CD4-positive, alpha-beta T cell treated with Interleukin-21 for 1 hour (primary cell): ENCODE data around the gene PLEKHF1.
A peak's percentile ranks its signal among the peaks of the same experiment; 100 is the strongest.

ENCODE experiments used
- DNase-seq: peaks from one replicate; pipeline ENCODE4 v3.0.0-alpha.2; 2020

PLEKHF1 gene

DNA sequence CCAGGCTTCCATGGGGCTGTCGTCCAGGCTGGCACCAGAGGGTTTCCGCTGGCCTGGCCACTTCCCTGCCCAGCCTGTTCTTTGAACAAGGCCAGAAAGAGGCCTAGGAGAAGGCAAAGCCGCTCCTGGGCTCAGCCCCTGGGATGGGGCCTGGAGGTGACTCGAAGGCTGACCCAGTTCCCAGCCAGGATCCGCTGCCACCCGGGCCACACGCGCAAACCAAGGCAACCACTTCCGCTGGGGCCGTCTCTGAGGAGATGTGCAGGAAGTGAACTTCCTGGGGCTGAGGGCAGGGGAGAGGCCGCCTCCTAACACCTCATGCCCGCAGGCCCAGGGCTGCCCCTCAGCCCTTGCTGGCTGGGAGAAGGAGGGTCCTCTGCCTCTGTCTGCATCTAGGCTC is 15.2 kb downstream of the PLEKHF1 start:
- DNase-seq, result peak; percentile 84

DNA sequence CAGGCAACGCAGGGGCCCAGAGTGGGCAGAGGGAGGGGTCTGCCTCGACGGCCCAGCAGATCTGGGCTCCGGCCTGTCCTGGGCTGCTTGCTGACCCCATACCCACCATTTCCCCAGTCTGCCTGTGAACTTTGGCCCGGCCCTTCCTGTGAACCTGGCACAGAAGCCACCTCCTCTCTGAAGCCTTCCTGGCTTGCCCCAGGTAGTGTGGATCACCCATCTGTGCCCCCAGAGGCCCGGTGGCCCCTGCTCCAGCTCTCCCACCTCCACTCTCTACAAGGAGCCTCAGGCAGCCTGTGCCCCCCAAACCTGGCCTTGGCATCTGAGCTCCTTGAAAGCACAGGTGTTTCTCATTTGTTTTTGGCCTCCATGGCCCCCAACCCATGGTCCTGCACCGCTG is 15.7 kb downstream of the PLEKHF1 start:
- DNase-seq, result no peak

GRCh38 chr19:29681422-29682235 is 16.4 kb downstream of the PLEKHF1 start:
- DNase-seq, result no peak

DNA sequence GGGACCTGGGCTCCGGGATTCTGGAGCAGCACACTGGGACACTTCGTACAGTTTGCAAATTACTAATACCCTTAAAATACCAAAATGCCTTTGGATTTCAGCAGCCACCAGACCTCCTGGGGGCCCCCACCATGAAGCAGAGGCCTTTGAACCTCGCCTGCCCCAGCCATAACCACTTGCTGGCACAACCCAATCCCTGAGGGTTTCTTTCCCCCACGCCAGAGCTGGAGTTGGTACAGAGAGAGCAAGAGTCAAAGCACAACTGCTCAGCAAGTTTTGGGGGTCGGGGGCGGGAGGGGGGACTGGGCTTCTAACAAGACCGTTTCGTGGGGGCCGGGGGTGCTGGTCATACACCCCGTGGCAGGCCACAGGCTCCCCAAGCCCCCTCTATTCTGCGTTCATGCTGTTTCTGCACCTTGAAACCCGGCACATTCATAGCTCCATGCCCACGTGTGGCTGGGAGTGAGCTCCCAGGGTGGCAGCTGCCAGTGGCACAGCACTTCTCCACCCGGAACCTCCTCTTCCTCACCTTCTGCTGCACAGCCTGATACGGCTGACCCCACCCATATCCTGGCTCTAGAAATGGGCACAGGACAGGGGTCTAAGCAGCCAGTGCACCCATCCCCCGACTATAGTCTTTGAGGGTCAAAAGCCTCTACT is 17.1 kb downstream of the PLEKHF1 start:
- DNase-seq, result no peak

DNA sequence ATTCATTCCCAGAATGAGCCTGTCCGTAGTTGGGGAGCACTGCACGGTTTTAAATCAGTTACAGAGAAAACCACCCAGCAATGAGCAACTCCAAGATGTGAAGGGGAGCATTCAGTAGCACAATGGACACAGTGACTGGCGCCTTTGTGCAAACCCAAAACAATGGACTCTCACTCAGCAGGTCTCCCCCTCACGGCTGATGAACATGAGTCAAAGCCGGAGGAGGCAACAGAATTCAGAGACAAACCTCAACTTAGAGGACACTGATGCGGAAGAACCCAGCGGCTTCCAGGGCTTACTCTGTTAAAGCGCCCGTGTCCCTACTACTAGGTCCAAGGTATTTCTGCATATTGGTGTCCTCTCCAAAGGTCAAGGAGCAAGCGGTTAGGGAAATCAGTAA is 17.7 kb downstream of the PLEKHF1 start:
- no peak for DNase-seq

DNA sequence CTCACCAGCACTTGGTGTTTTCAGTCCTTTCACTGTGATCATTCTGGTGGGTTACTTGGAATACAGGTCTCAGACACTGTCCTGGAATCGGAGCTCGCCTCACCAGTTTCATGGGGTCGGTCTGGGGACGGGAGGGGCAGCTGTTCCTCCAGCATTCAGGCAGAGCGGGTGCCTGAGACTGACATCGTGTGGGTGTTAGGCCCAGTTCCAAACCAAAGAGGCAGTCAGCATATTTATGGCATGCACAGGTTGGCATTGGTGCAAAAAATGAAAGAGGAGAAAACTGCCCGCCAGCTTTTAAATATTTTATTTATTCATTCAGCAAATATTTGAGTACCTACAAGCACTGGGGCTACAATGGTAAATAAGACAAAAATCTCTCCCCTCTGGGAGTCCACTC is 20.1 kb downstream of the PLEKHF1 start:
- no peak for DNase-seq

GRCh38 chr19:29686285-29686805 is 21.1 kb downstream of the PLEKHF1 start:
- DNase-seq, result no peak

- DNase-seq, result no peak
Measured at GRCh38 chr19:29687244-29687896, 22.1 kb downstream of the PLEKHF1 start.

DNA sequence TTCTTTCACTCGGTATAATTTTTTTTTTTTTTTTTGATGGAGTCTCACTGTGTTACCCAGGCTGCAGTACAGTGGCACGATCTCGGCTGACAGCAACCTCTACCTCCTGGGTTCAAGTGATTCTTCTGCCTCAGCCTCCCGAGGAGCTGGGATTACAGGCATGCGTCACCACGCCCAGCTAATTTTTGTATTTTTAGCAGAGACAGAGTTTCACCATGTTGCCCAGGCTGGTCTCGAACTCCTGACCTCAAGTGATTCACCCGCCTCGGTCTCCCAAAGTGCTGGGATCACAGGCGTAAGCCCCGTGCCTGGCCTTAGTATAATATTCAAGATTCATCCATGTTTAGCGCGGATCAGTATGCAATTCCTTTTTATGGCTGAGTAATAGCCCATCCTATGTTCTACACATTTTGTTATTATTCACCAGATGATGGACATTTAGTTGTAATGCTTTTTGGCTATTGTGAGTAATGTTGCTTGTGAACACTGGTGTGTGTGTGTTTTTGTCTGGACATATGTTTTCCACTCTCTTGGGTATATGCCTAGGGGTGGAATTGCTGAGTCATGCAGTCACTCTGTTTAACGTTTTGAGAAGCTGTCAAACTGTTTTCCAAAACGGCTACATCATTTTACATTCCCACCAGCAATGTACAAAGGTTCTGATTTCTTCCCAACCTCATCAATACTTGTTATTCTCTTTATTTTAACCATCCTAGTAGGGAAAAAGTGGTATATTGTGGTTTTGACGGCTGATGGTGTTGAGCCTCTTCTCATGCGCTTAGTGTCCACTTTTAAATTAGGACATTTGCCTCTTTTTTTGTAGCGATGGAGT is 22.9 kb downstream of the PLEKHF1 start:
- DNase-seq, result no peak

- DNase-seq, result peak; percentile 79
Measured at GRCh38 chr19:29690842-29691241, 25.6 kb downstream of the PLEKHF1 start.

DNA sequence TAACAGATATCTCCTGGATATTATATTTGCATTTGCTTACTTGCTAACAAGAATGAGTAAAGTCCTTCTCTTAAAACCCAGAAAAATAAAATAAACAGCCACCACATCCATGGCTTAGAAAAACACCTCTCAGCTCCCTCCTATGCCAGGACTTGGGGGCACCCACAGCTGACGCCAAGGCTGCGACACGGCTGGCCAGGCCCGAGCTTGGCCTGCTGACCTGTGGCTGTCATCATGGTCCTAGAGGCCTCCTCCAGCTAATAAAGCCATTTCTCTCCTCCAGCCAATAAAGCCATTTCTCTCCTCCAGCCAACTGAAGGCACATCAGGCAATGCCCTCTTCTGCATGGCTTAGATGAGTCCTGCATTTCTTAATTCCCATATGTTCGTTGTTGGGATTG is 28.9 kb downstream of the PLEKHF1 start:
- no peak for DNase-seq

GRCh38 chr19:29694669-29695627 is 29.7 kb downstream of the PLEKHF1 start:
- DNase-seq, result peak; percentile 83

GRCh38 chr19:29695765-29696564 is 30.7 kb downstream of the PLEKHF1 start:
- no peak for DNase-seq

DNA sequence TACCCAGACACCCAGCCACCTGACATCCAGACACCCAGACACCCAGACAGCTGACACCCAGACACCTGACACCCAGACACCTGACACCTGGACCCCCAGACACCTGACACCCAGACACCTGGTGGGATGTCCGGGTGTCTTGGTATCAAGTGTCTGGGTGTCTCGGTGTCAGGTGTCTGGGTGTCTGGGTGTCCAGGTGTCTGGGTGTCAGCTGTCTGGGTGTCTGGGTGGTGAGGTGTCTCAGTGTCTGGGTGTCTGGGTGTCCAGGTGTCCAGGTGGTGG is 31.2 kb downstream of the PLEKHF1 start:
- DNase-seq, result peak; percentile 25

GRCh38 chr19:29697523-29698261 is 32.4 kb downstream of the PLEKHF1 start:
- no peak for DNase-seq

- DNase-seq, result no peak
Measured at GRCh38 chr19:29699861-29700260, 34.6 kb downstream of the PLEKHF1 start.

- no peak for DNase-seq
Measured at GRCh38 chr19:29700498-29700897, 35.2 kb downstream of the PLEKHF1 start.

DNA sequence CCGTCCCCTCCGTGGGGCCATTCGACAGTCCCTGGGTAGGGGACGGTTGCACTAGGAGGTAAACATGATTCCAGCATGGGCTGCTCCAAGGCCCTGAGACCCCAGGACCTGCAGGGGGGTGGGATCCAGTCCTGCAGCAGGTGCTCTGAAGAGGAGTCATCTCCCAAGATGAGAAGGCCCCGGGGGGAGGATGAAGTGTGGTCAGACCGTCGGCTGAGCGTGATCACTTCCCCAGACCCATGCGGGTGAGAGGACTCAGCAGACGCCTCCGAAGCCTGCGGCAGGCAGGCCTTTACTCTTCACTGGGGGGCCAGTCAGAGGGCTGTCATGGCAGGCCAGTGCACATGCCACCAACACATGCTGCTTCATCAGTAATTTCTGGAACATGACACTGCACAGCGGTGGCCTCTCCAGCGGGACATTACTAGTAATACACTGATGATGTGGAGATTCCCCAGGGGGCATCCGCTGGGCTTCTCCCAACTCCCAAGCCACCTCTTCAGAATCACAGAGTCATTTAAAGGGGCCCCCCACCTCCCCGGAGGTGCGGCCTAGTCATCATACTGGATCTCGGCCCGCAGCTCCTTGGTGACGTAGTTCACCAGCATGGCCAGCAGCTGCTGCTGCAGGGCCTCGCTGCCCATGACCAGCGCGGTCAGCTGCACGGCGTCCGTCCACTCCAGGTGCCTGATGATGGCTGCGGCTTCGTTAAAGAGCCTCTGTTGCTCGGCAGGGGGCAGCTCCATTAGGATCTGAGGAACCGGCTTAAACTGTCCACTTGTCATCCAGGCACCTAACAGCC is 37.1 kb downstream of the PLEKHF1 start:
- DNase-seq, result no peak

GRCh38 chr19:29702963-29703320 is 37.7 kb downstream of the PLEKHF1 start:
- no peak for DNase-seq
